ENCODE data around the gene MGAT4B. TPM values are rescaled to one million over a fixed set of nuclear protein-coding genes. Genes with fewer than 3 reads are reported as not detected.
"Not testable (repeated sequence)": the region's sequence is repeated elsewhere in the genome, so short reads cannot be mapped to it uniquely, and the experiment has no call there.

Gene MGAT4B
- total RNA-seq, 1 experiment from 2014 or later: 98.2 TPM

DNA sequence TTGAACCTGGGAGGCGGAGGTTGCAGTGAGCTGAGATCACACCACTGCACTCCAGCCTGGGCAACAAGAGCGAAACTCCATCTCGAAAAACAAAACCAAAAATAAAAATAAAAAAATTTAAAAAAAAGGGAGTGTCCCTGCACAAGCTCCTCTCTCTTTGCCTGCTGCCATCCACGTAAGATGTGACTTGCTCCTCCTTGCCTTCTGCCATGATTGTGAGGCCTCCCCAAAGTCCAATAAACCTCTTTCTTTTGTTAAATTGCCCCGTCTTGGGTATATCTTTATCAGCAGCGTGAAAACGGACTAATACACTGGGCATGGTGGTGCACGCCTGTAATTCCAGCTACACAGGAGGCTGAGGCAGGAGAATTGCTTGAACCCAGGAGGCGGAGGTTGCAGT lies 17.4 kb downstream of the MGAT4B start:
- not testable (repeated sequence) for H3K36me3 ChIP-seq; H3K27ac ChIP-seq; H3K9me3 ChIP-seq (replicated peaks); H3K4me3 ChIP-seq; H3K4me1 ChIP-seq (replicated peaks); H3K27me3 ChIP-seq (replicated peaks); DNase-seq (ENCODE audit: low read depth in 1 of 2, low spot score in 2 of 2)

GRCh38 chr5:179788193-179788854 lies 18.3 kb downstream of the MGAT4B start:
- Histone ChIP-seq H3K27ac (no peak overlapping the region), H3K27me3 (replicated peaks) (no peaks in the 10 kb centered on the region), H3K36me3 (no peaks in the 10 kb centered on the region), H3K4me3 (no peak overlapping the region), H3K9me3 (replicated peaks) (no peaks in the 10 kb centered on the region), H3K4me1 (replicated peaks) (no peaks in the 10 kb centered on the region)
- no peak for DNase-seq (ENCODE audit: low read depth in 1 of 2, low spot score in 2 of 2)

- Histone ChIP-seq H3K27ac (no peak overlapping the region), H3K36me3 (no peaks in the 10 kb centered on the region), H3K4me1 (replicated peaks) (no peaks in the 10 kb centered on the region), H3K9me3 (replicated peaks) (no peaks in the 10 kb centered on the region), H3K27me3 (replicated peaks) (no peaks in the 10 kb centered on the region), H3K4me3 (no peak overlapping the region)
- no peak for DNase-seq (ENCODE audit: low read depth in 1 of 2, low spot score in 2 of 2)
These were observed 19.8 kb downstream of the MGAT4B start for GRCh38 chr5:179786861-179787260.

DNA sequence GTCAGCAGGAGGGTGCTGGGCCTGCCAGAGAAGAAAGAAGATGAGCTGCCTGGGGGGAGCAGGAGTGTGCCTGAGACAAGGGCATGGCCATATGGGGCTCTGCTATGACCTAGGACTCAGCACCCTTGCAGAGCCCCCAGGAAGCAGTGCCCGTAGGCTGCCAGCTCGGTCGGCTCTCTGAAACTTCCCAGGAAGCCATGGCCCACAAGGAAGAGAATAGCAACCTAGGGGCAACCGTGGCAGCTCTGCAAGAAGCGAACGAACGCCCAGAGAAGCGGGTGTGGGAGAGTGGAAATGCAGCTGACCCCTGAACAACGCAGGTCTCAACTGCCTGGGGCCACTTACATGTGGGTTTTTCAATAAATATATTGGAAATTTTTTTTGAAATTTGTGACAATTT lies 23.5 kb downstream of the MGAT4B start:
- H3K4me3 ChIP-seq: no peak overlapping the region

GRCh38 chr5:179781846-179782245 lies 24.8 kb downstream of the MGAT4B start:
- Histone ChIP-seq H3K4me3 (no peak overlapping the region), H3K27ac (no peak overlapping the region), H3K36me3 (peaks cover 30% of the 10 kb centered on the region), H3K4me1 (replicated peaks) (no peaks in the 10 kb centered on the region), H3K27me3 (replicated peaks) (no peaks in the 10 kb centered on the region), H3K9me3 (replicated peaks) (no peaks in the 10 kb centered on the region)
- DNase-seq (ENCODE audit: low read depth in 1 of 2, low spot score in 2 of 2): no peak

More for the DNA sequence above, 23.5 kb downstream of the MGAT4B start:
- DNase-seq (ENCODE audit: low read depth in 1 of 2, low spot score in 2 of 2): no peak
- H3K36me3 ChIP-seq: peaks cover 19% of the 10 kb centered on the region
- no peak overlapping the region for H3K27ac ChIP-seq
- no peaks in the 10 kb centered on the region for H3K27me3 ChIP-seq (replicated peaks)
- H3K4me1 ChIP-seq (replicated peaks): no peaks in the 10 kb centered on the region
- H3K9me3 ChIP-seq (replicated peaks): no peaks in the 10 kb centered on the region

GRCh38 chr5:179780362-179780761 lies 26.3 kb downstream of the MGAT4B start:
- peaks cover 43% of the 10 kb centered on the region for H3K36me3 ChIP-seq
- no peak for DNase-seq (ENCODE audit: low read depth in 1 of 2, low spot score in 2 of 2)
- H3K9me3 ChIP-seq (replicated peaks): no peaks in the 10 kb centered on the region
- H3K27ac ChIP-seq: no peak overlapping the region
- H3K4me3 ChIP-seq: no peak overlapping the region
- no peaks in the 10 kb centered on the region for H3K4me1 ChIP-seq (replicated peaks)
- H3K27me3 ChIP-seq (replicated peaks): no peaks in the 10 kb centered on the region

GRCh38 chr5:179779826-179780225 lies 26.8 kb downstream of the MGAT4B start:
- Histone ChIP-seq H3K9me3 (replicated peaks) (no peaks in the 10 kb centered on the region), H3K36me3 (peaks cover 49% of the 10 kb centered on the region), H3K27me3 (replicated peaks) (no peaks in the 10 kb centered on the region), H3K4me1 (replicated peaks) (no peaks in the 10 kb centered on the region), H3K27ac (no peak overlapping the region), H3K4me3 (no peak overlapping the region)
- DNase-seq (ENCODE audit: low read depth in 1 of 2, low spot score in 2 of 2): no peak

- Histone ChIP-seq H3K27me3 (replicated peaks) (no peaks in the 10 kb centered on the region), H3K36me3 (peaks cover 61% of the 10 kb centered on the region), H3K4me1 (replicated peaks) (no peaks in the 10 kb centered on the region), H3K4me3 (no peak overlapping the region), H3K9me3 (replicated peaks) (no peaks in the 10 kb centered on the region), H3K27ac (no peak overlapping the region)
- DNase-seq (ENCODE audit: low read depth in 1 of 2, low spot score in 2 of 2): no peak
These were observed 28.1 kb downstream of the MGAT4B start for GRCh38 chr5:179778591-179778990.

DNA sequence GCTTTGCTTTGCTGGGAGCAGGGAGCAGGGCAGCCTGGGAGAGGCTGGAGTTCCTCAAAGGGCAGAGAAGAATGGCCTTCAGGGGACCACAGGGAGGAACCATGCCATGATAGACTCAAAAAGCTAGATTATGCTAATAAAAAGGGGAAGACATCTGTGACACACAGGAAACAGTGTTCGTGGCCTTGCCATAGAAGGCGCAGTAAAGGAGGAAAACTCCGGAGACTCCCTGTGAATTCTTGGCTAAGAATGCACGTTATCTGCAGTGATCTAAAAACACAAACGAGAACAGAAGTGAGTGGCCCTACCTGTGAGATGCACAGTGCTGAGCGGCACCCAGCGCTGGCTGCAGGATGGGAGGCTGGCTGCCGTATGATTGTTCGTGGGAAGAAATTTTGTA lies 28.8 kb downstream of the MGAT4B start:
- Histone ChIP-seq H3K27ac (no peak overlapping the region), H3K4me1 (replicated peaks) (no peaks in the 10 kb centered on the region), H3K36me3 (peaks cover 68% of the 10 kb centered on the region), H3K9me3 (replicated peaks) (no peaks in the 10 kb centered on the region), H3K4me3 (no peak overlapping the region), H3K27me3 (replicated peaks) (no peaks in the 10 kb centered on the region)
- DNase-seq (ENCODE audit: low read depth in 1 of 2, low spot score in 2 of 2): no peak

DNA sequence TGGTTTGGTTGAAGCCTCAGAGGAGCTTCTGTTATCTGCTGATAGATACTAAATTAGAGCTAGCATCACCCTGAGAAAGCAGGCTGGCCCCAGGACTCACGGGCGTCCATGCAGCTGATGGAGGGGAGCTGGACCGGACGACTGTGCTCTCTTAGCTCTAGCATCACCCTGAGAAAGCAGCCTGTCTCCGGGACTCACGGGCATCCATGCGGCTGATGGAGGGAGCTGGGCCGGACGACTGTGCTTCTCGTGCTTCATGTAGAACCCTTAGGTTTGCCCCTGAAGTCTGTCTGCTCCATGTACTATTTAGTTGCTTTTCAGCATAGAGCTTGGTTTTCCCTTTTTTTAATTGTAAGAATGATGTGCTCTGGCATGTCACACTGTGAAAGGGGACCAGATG lies 29.2 kb downstream of the MGAT4B start:
- H3K9me3 ChIP-seq (replicated peaks): no peaks in the 10 kb centered on the region
- peaks cover 73% of the 10 kb centered on the region for H3K36me3 ChIP-seq
- H3K27me3 ChIP-seq (replicated peaks): no peaks in the 10 kb centered on the region
- no peak overlapping the region for H3K4me3 ChIP-seq
- DNase-seq (ENCODE audit: low read depth in 1 of 2, low spot score in 2 of 2): no peak
- H3K4me1 ChIP-seq (replicated peaks): no peaks in the 10 kb centered on the region
- H3K27ac ChIP-seq: no peak overlapping the region

- no peaks in the 10 kb centered on the region for H3K27me3 ChIP-seq (replicated peaks)
- peaks cover 82% of the 10 kb centered on the region for H3K36me3 ChIP-seq
- no peaks in the 10 kb centered on the region for H3K9me3 ChIP-seq (replicated peaks)
- H3K4me1 ChIP-seq (replicated peaks): no peaks in the 10 kb centered on the region
- DNase-seq (ENCODE audit: low read depth in 1 of 2, low spot score in 2 of 2): no peak
- H3K4me3 ChIP-seq: no peak overlapping the region
- H3K27ac ChIP-seq: no peak overlapping the region
These were observed 30.2 kb downstream of the MGAT4B start for GRCh38 chr5:179776411-179776938.

GRCh38 chr5:179774442-179774841 lies 32.2 kb downstream of the MGAT4B start:
- no peak overlapping the region for H3K4me3 ChIP-seq
- no peaks in the 10 kb centered on the region for H3K4me1 ChIP-seq (replicated peaks)
- no peaks in the 10 kb centered on the region for H3K27me3 ChIP-seq (replicated peaks)
- H3K36me3 ChIP-seq: peaks cover 93% of the 10 kb centered on the region
- no peaks in the 10 kb centered on the region for H3K9me3 ChIP-seq (replicated peaks)
- DNase-seq (ENCODE audit: low read depth in 1 of 2, low spot score in 2 of 2): no peak
- H3K27ac ChIP-seq: no peak overlapping the region

DNA sequence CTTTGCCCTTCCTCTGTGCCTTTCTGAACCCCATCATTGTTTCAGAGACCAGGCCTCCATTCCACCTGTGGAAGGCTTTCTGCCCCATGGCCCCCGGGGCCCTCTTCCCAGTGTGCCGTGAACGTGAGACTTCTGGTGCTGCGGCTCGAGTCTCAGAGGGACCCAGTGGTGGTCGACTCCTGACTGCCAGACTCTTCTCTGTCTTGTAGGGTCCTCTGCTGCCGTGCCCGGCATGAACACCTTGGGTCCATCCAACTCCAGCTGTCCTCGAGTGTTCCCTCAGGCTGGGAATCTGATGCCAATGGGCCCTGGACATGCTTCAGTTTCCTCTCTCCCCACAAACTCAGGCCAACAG lies 33.0 kb downstream of the MGAT4B start:
- peaks cover 97% of the 10 kb centered on the region for H3K36me3 ChIP-seq
- no peaks in the 10 kb centered on the region for H3K27me3 ChIP-seq (replicated peaks)
- H3K27ac ChIP-seq: no peak overlapping the region
- no peak for DNase-seq (ENCODE audit: low read depth in 1 of 2, low spot score in 2 of 2)
- H3K4me3 ChIP-seq: no peak overlapping the region
- H3K9me3 ChIP-seq (replicated peaks): no peaks in the 10 kb centered on the region
- no peaks in the 10 kb centered on the region for H3K4me1 ChIP-seq (replicated peaks)

- Histone ChIP-seq H3K36me3 (peaks cover 98% of the 10 kb centered on the region), H3K27me3 (replicated peaks) (no peaks in the 10 kb centered on the region), H3K9me3 (replicated peaks) (no peaks in the 10 kb centered on the region), H3K27ac (no peak overlapping the region), H3K4me1 (replicated peaks) (peaks cover 3% of the 10 kb centered on the region; the same call in 1 of the 2 replicates), H3K4me3 (no peak overlapping the region)
- no peak for DNase-seq (ENCODE audit: low read depth in 1 of 2, low spot score in 2 of 2)
These were observed 34.3 kb downstream of the MGAT4B start for GRCh38 chr5:179772351-179772750.
